HAP-1 (cell line): ENCODE measurements around the gene NACC2.

ENCODE experiments used
- DNase-seq, 2 experiments: peaks; one replicate each; pipeline ENCODE4 v3.0.0-alpha.2; 2016 to 2020; ENCODE audit warnings: low spot score in 2 of 2
- H3K27me3 ChIP-seq: fragments of 250-450 bp; sonication (Bioruptor Pico); 2 replicates; pipeline ENCODE4 v1.5.1; 2020; ENCODE audit warnings: low read depth, mild to moderate bottlenecking, moderate library complexity
- H3K36me3 ChIP-seq: fragments of 250-450 bp; sonication (Bioruptor Pico); replicated peaks from 2 replicates; pipeline ENCODE4 v1.5.1; 2020; ENCODE audit warnings: mild to moderate bottlenecking
- H3K4me1 ChIP-seq: fragments of 250-450 bp; sonication (Bioruptor Pico); 2 replicates; pipeline ENCODE4 v1.5.1; 2020; ENCODE audit warnings: mild to moderate bottlenecking
- H3K4me3 ChIP-seq: fragments of 250-450 bp; sonication (Bioruptor Pico); 2 replicates; pipeline ENCODE4 v1.5.1; 2020; ENCODE audit warnings: mild to moderate bottlenecking, moderate library complexity
- H3K9me3 ChIP-seq: fragments of 250-450 bp; sonication (Bioruptor Pico); 2 replicates; pipeline ENCODE4 v1.5.1; 2020; ENCODE audit warnings: mild to moderate bottlenecking, moderate library complexity
- in situ Hi-C: fragments of 300-500 bp; cut with MboI; formaldehyde crosslinking; loops from 3 replicates; pipeline ENCODE4 v1.14.3; 2020; ENCODE audit warnings: low sequenced_read_pairs, inconsistent platforms, mixed read lengths

NACC2 gene

GRCh38 chr9:136135326-136136126, 40.4 kb upstream of the NACC2 start:
- in situ Hi-C loops, result no loop called here
- H3K4me1 ChIP-seq, result peaks cover 12% of the 10 kb centered on the region
- no peaks in the 10 kb centered on the region for H3K27me3 ChIP-seq
- H3K36me3 ChIP-seq, result no peaks in the 10 kb centered on the region
- H3K9me3 ChIP-seq, result no peaks in the 10 kb centered on the region
- no peak overlapping the region for H3K4me3 ChIP-seq
- DNase-seq, result no peak

GRCh38 chr9:136133959-136134484, 38.9 kb upstream of the NACC2 start:
- H3K4me1 ChIP-seq, result peaks cover 12% of the 10 kb centered on the region
- peak overlapping the region; percentile 33 for H3K4me3 ChIP-seq
- H3K36me3 ChIP-seq, result no peaks in the 10 kb centered on the region
- H3K9me3 ChIP-seq, result no peaks in the 10 kb centered on the region
- H3K27me3 ChIP-seq, result no peaks in the 10 kb centered on the region
- DNase-seq, result no peak
- in situ Hi-C loops, result no loop called here

GRCh38 chr9:136133191-136133958, 38.3 kb upstream of the NACC2 start:
- Histone ChIP-seq H3K27me3 (no peaks in the 10 kb centered on the region), H3K4me3 (peak overlapping the region; percentile 33), H3K4me1 (peaks cover 12% of the 10 kb centered on the region), H3K36me3 (no peaks in the 10 kb centered on the region), H3K9me3 (no peaks in the 10 kb centered on the region)
- peak; percentile 46 to 83 for DNase-seq
- in situ Hi-C loops, result no loop called here

GRCh38 chr9:136132512-136133050, 37.5 kb upstream of the NACC2 start:
- in situ Hi-C loops, result no loop called here
- Histone ChIP-seq H3K27me3 (peaks cover 2% of the 10 kb centered on the region; the same call in 1 of the 2 replicates), H3K4me1 (peaks cover 12% of the 10 kb centered on the region), H3K36me3 (no peaks in the 10 kb centered on the region), H3K9me3 (no peaks in the 10 kb centered on the region), H3K4me3 (no peak overlapping the region)
- DNase-seq, result no peak

- Histone ChIP-seq H3K4me3 (no peak overlapping the region), H3K4me1 (peaks cover 12% of the 10 kb centered on the region), H3K36me3 (no peaks in the 10 kb centered on the region), H3K27me3 (peaks cover 2% of the 10 kb centered on the region; the same call in 1 of the 2 replicates), H3K9me3 (no peaks in the 10 kb centered on the region)
- in situ Hi-C loops, result no loop called here
- no peak for DNase-seq
Observed at GRCh38 chr9:136131629-136132511, 36.8 kb upstream of the NACC2 start.

- Histone ChIP-seq H3K36me3 (no peaks in the 10 kb centered on the region), H3K4me3 (no peak overlapping the region), H3K9me3 (no peaks in the 10 kb centered on the region), H3K27me3 (peaks cover 7% of the 10 kb centered on the region), H3K4me1 (peaks cover 8% of the 10 kb centered on the region)
- no peak for DNase-seq
- in situ Hi-C loops, result loop anchor here (10.0 kb wide), 1 partner anchor 524 kb away; no protein-coding TSS in a partner anchor
Observed at GRCh38 chr9:136129176-136129575, 34.1 kb upstream of the NACC2 start.

GRCh38 chr9:136128436-136128835, 33.3 kb upstream of the NACC2 start:
- no peaks in the 10 kb centered on the region for H3K36me3 ChIP-seq
- H3K4me3 ChIP-seq, result no peak overlapping the region
- H3K9me3 ChIP-seq, result no peaks in the 10 kb centered on the region
- in situ Hi-C loops, result loop anchor here (10.0 kb wide), 1 partner anchor 524 kb away; no protein-coding TSS in a partner anchor
- H3K27me3 ChIP-seq, result peaks cover 7% of the 10 kb centered on the region
- peaks cover under 1% of the 10 kb centered on the region for H3K4me1 ChIP-seq
- DNase-seq, result no peak

GRCh38 chr9:136127313-136127712, 32.2 kb upstream of the NACC2 start:
- Histone ChIP-seq H3K27me3 (peaks cover 7% of the 10 kb centered on the region), H3K36me3 (no peaks in the 10 kb centered on the region)
- in situ Hi-C loops, result loop anchor here (10.0 kb wide), 1 partner anchor 523 kb away; no protein-coding TSS in a partner anchor

GRCh38 chr9:136124976-136125692, 30.0 kb upstream of the NACC2 start:
- Histone ChIP-seq H3K36me3 (no peaks in the 10 kb centered on the region), H3K4me1 (no peaks in the 10 kb centered on the region), H3K27me3 (peaks cover 7% of the 10 kb centered on the region), H3K4me3 (no peak overlapping the region), H3K9me3 (no peaks in the 10 kb centered on the region)
- no peak for DNase-seq
- in situ Hi-C loops, result loop anchor here (5.0 to 10.0 kb wide), 2 partner anchors 258 to 520 kb away; no protein-coding TSS in a partner anchor

More at GRCh38 chr9:136127313-136127712, 32.2 kb upstream of the NACC2 start:
- H3K4me3 ChIP-seq, result no peak overlapping the region
- no peak for DNase-seq
- H3K4me1 ChIP-seq, result no peaks in the 10 kb centered on the region
- H3K9me3 ChIP-seq, result no peaks in the 10 kb centered on the region

GRCh38 chr9:136122425-136123383, 27.6 kb upstream of the NACC2 start:
- Histone ChIP-seq H3K9me3 (no peaks in the 10 kb centered on the region), H3K27me3 (peaks cover 5% of the 10 kb centered on the region), H3K36me3 (no peaks in the 10 kb centered on the region), H3K4me1 (peaks cover under 1% of the 10 kb centered on the region), H3K4me3 (no peak overlapping the region)
- in situ Hi-C loops, result loop anchor here (5.0 to 10.0 kb wide), 2 partner anchors 255 to 518 kb away; no protein-coding TSS in a partner anchor
- peak; percentile 46 to 86 for DNase-seq

GRCh38 chr9:136121801-136122200, 26.7 kb upstream of the NACC2 start:
- Histone ChIP-seq H3K4me3 (no peak overlapping the region), H3K27me3 (peaks cover 4% of the 10 kb centered on the region; the same call in 1 of the 2 replicates), H3K36me3 (no peaks in the 10 kb centered on the region; the same call in 1 of the 2 replicates), H3K9me3 (no peaks in the 10 kb centered on the region), H3K4me1 (peaks cover 3% of the 10 kb centered on the region)
- no peak for DNase-seq
- in situ Hi-C loops, result loop anchor here (5.0 to 10.0 kb wide), 2 partner anchors 254 to 517 kb away; no protein-coding TSS in a partner anchor
